H1 (cell line): ENCODE data around the gene FLVCR2. TPM values are rescaled to one million over a fixed set of nuclear protein-coding genes. Genes with fewer than 3 reads are reported as not detected.

Source experiments
- CTCF ChIA-PET: fragments of 300-600 bp; sonication (Branson Sonifier 250); formaldehyde crosslinking; loops from one replicate; lab custom pipeline; 2021; ENCODE audit not compliant: partially characterized antibody; lab: Charles Lee
- POLR2A ChIA-PET: fragments of 300-600 bp; sonication (Branson Sonifier 250); formaldehyde crosslinking; loops from one replicate; lab custom pipeline; 2021; ENCODE audit warnings: inconsistent platforms; ENCODE audit not compliant: partially characterized antibody; lab: Charles Lee
- DNase-seq, 2 experiments: peaks; one replicate each; pipeline versions ENCODE4 v3.0.0 to v3.0.0-alpha.2; 2010 to 2022; ENCODE audit warnings: low spot score in 2 of 2, low read depth in 1 of 2, mixed read lengths in 1 of 2
- FAIRE-seq: peaks from 2 replicates; lab custom pipeline; 2011; peaks lifted over from hg19 to GRCh38; lab: Jason Lieb, UNC
- H2AFZ ChIP-seq: 2 replicates; pipeline ENCODE4 v1.8.1; 2012; ENCODE audit warnings: low read length, inconsistent platforms
- H2AK5ac ChIP-seq: 2 replicates; pipeline ENCODE4 v1.6.1; 2013; ENCODE audit warnings: low read depth, low read length
- H2BK120ac ChIP-seq: replicated peaks from 2 replicates; pipeline ENCODE3; 2013; ENCODE audit warnings: low read depth, low read length, inconsistent platforms
- H2BK12ac ChIP-seq: 2 replicates; pipeline ENCODE4 v1.6.1; 2013; ENCODE audit warnings: low read depth, low read length
- H2BK15ac ChIP-seq: 2 replicates; pipeline ENCODE4 v1.6.1; 2013; ENCODE audit warnings: low read length
- H2BK20ac ChIP-seq: 2 replicates; pipeline ENCODE4 v1.6.1; 2013; ENCODE audit warnings: low read length
- H2BK5ac ChIP-seq: 2 replicates; pipeline ENCODE4 v1.6.1; 2013; ENCODE audit warnings: low read depth, low read length
- H3K14ac ChIP-seq: 2 replicates; pipeline ENCODE4 v1.6.1; 2013; ENCODE audit warnings: inconsistent platforms; ENCODE audit not compliant: insufficient read length
- H3K18ac ChIP-seq: 2 replicates; pipeline ENCODE4 v1.6.1; 2013; ENCODE audit warnings: low read length; ENCODE audit errors: extremely low read depth
- H3K23ac ChIP-seq: 2 replicates; pipeline ENCODE4 v1.6.1; 2013; ENCODE audit warnings: inconsistent platforms; ENCODE audit not compliant: insufficient read length
- H3K23me2 ChIP-seq: 2 replicates; pipeline ENCODE4 v1.6.1; 2013; ENCODE audit warnings: low read depth, low read length
- H3K27ac ChIP-seq: 2 replicates; pipeline ENCODE4 v1.6.1; 2011; ENCODE audit warnings: low read depth, low read length, inconsistent platforms
- H3K27me3 ChIP-seq, 4 experiments: replicated peaks in 1 of 4; 1 replicate in 1 of 4; 2 replicates in 3 of 4; pipeline versions ENCODE4 v1.6.1 to v1.8.1; 2011 to 2013; ENCODE audit warnings: low read length in 3 of 4, mild to moderate bottlenecking in 3 of 4, inconsistent platforms in 2 of 4, mixed read lengths in 2 of 4, moderate library complexity in 1 of 4; ENCODE audit not compliant: control insufficient read depth in 3 of 4, insufficient read depth in 3 of 4; ENCODE audit errors: extremely low read depth in 1 of 4
- H3K36me3 ChIP-seq, 4 experiments: 2 replicates each; pipeline versions ENCODE4 v1.6.1 to v1.8.1; 2011 to 2013; ENCODE audit warnings: mild to moderate bottlenecking in 4 of 4, low read length in 3 of 4, moderate library complexity in 2 of 4, control low read depth in 1 of 4, inconsistent platforms in 1 of 4; ENCODE audit not compliant: insufficient read depth in 4 of 4, control insufficient read depth in 2 of 4
- H3K4ac ChIP-seq: replicated peaks from 2 replicates; pipeline ENCODE3; 2013; ENCODE audit warnings: low read length, low read depth, mixed read lengths, inconsistent platforms; ENCODE audit not compliant: insufficient read length
- H3K4me1 ChIP-seq, 4 experiments: replicated peaks in 1 of 4; 1 replicate in 1 of 4; 2 replicates in 3 of 4; pipeline versions ENCODE4 v1.6.1 to v1.8.1; 2011 to 2013; ENCODE audit warnings: low read length in 3 of 4, inconsistent platforms in 2 of 4, mixed read lengths in 1 of 4; ENCODE audit not compliant: insufficient read depth in 4 of 4, control insufficient read depth in 3 of 4
- H3K4me2 ChIP-seq, 2 experiments: 2 replicates each; pipeline versions ENCODE4 v1.6.1 to v1.8.1; 2011 to 2013; ENCODE audit warnings: low read depth in 2 of 2, low read length in 2 of 2, control low read depth in 1 of 2, inconsistent platforms in 1 of 2, mild to moderate bottlenecking in 1 of 2; ENCODE audit not compliant: insufficient read depth in 1 of 2
- H3K4me3 ChIP-seq, 4 experiments: fragments of 200-600, 300-600 bp in 1 of 4; sonication (generic), shearing (Covaris generic), sonication (Bioruptor Twin) in 1 of 4; 2 replicates each; pipeline versions ENCODE4 v1.5.1 to v1.8.1; 2011 to 2016; ENCODE audit warnings: low read length in 4 of 4, low read depth in 3 of 4, control low read depth in 2 of 4, inconsistent platforms in 2 of 4, mild to moderate bottlenecking in 2 of 4, mixed read lengths in 1 of 4, moderate library complexity in 1 of 4; ENCODE audit not compliant: insufficient read depth in 2 of 4; ENCODE audit errors: extremely low read depth in 1 of 4
- H3K56ac ChIP-seq: replicated peaks from 2 replicates; pipeline ENCODE3; 2013; ENCODE audit warnings: low read depth, mild to moderate bottlenecking, mixed read lengths, low read length, inconsistent platforms; ENCODE audit not compliant: insufficient read length
- H3K79me1 ChIP-seq: 2 replicates; pipeline ENCODE4 v1.6.1; 2013; ENCODE audit warnings: low read depth, low read length, control low read depth
- H3K79me2 ChIP-seq, 2 experiments: 2 replicates each; pipeline versions ENCODE4 v1.6.1 to v1.8.1; 2012 to 2013; ENCODE audit warnings: low read length in 2 of 2, mild to moderate bottlenecking in 2 of 2, inconsistent platforms in 1 of 2; ENCODE audit not compliant: insufficient read depth in 2 of 2, control insufficient read depth in 1 of 2
- H3K9ac ChIP-seq, 4 experiments: replicated peaks in 1 of 4; 1 replicate in 1 of 4; 2 replicates in 3 of 4; pipeline versions ENCODE4 v1.6.1 to v1.8.1; 2011 to 2013; ENCODE audit warnings: low read depth in 3 of 4, low read length in 3 of 4, control low read depth in 2 of 4, mild to moderate bottlenecking in 2 of 4, moderate library complexity in 2 of 4, inconsistent platforms in 1 of 4; ENCODE audit errors: extremely low read depth in 1 of 4
- H3K9me3 ChIP-seq, 2 experiments: 2 replicates each; pipeline versions ENCODE4 v1.6.1 to v1.8.1; 2012 to 2013; ENCODE audit warnings: mild to moderate bottlenecking in 2 of 2, moderate library complexity in 2 of 2, control low read depth in 1 of 2, inconsistent platforms in 1 of 2, low read depth in 1 of 2, low read length in 1 of 2, mixed read lengths in 1 of 2; ENCODE audit not compliant: insufficient read depth in 2 of 2
- H4K20me1 ChIP-seq, 2 experiments: replicated peaks in 1 of 2; 2 replicates each; pipeline versions ENCODE3 to v1.8.1; 2011 to 2013; ENCODE audit warnings: inconsistent platforms in 2 of 2, low read length in 2 of 2, mild to moderate bottlenecking in 1 of 2; ENCODE audit not compliant: insufficient read depth in 2 of 2, control insufficient read depth in 1 of 2
- H4K5ac ChIP-seq: 2 replicates; pipeline ENCODE4 v1.6.1; 2013; ENCODE audit warnings: low read length, low read depth, mixed read lengths, inconsistent platforms; ENCODE audit not compliant: insufficient read length
- H4K8ac ChIP-seq: 2 replicates; pipeline ENCODE4 v1.8.0; 2013; ENCODE audit warnings: mild to moderate bottlenecking, moderate library complexity, low read length, inconsistent platforms; ENCODE audit not compliant: insufficient read depth; ENCODE audit errors: extremely low read depth
- H4K91ac ChIP-seq: replicated peaks from 2 replicates; pipeline ENCODE3; 2013; ENCODE audit warnings: low read length, mixed read lengths, inconsistent platforms; ENCODE audit not compliant: insufficient read length
- ASH2L ChIP-seq: fragments of 200-600, 300-600 bp; sonication (generic); IDR thresholded peaks from one replicate; pipeline ENCODE4 v1.7.1; 2017; ENCODE audit warnings: low read length
- CHD1 ChIP-seq: IDR thresholded peaks from 2 replicates; pipeline ENCODE4 v1.6.1; 2012; ENCODE audit warnings: low read depth, low read length, improper control_type of control experiment
- CTBP2 ChIP-seq: IDR thresholded peaks from 2 replicates; pipeline ENCODE4 v1.7.0; 2011; ENCODE audit warnings: borderline replicate concordance, mild to moderate bottlenecking, moderate library complexity, mixed read lengths, low read length; ENCODE audit not compliant: insufficient read depth, insufficient read length
- EGR1 ChIP-seq: IDR thresholded peaks from 2 replicates; pipeline ENCODE4 v1.6.1; 2011; ENCODE audit warnings: low read depth, low read length, borderline replicate concordance
- FOSL1 ChIP-seq: IDR thresholded peaks from 2 replicates; pipeline ENCODE4 v1.6.1; 2011; ENCODE audit warnings: mild to moderate bottlenecking, low read depth, low read length, moderate library complexity; ENCODE audit not compliant: insufficient read depth
- KDM5A ChIP-seq: fragments of 200-600 bp; IDR thresholded peaks from 2 replicates; pipeline ENCODE4 v1.7.1; 2012; ENCODE audit warnings: mild to moderate bottlenecking, low read length, inconsistent platforms, mixed read lengths
- MAFK ChIP-seq: IDR thresholded peaks from 2 replicates; pipeline ENCODE4 v1.6.1; 2012; ENCODE audit warnings: low read depth, mild to moderate bottlenecking, improper control_type of control experiment, low read length
- RBBP5 ChIP-seq: IDR thresholded peaks from 2 replicates; pipeline ENCODE4 v1.7.1; 2012; ENCODE audit warnings: low read depth, mild to moderate bottlenecking, inconsistent platforms, low read length, moderate library complexity, borderline replicate concordance
- SP1 ChIP-seq: IDR thresholded peaks from 2 replicates; pipeline ENCODE4 v1.6.1; 2011; ENCODE audit warnings: low read depth, low read length
- SP2 ChIP-seq: IDR thresholded peaks from 2 replicates; pipeline ENCODE4 v1.6.1; 2012; ENCODE audit warnings: mild to moderate bottlenecking, low read length, inconsistent platforms
- YY1 ChIP-seq: IDR thresholded peaks from 2 replicates; pipeline ENCODE4 v1.6.1; 2011; ENCODE audit warnings: low read depth, mild to moderate bottlenecking, low read length
- WGBS, 2 experiments: shearing (Covaris generic) in 1 of 2; methylation state at CpG; one replicate each; pipeline versions ENCODE4 v1.1.6 to v1.1.7; 2013 to 2015; ENCODE audit warnings: low lambda C conversion rate in 2 of 2, mixed read lengths in 2 of 2, inconsistent platforms in 1 of 2, low coverage in 1 of 2, missing lambda C conversion rate in 1 of 2; ENCODE audit not compliant: insufficient replicate concordance in 2 of 2, insufficient coverage in 1 of 2, insufficient read length in 1 of 2; ENCODE audit errors: extremely low coverage in 1 of 2, missing lambda C conversion rate in 1 of 2; 5-methylcytosine and 5-hydroxymethylcytosine counted together
- polyA plus RNA-seq, 7 experiments: library from polyadenylated mRNA; depleted of rRNA in 3 of 7; stranded (reverse) in 5 of 7; unstranded in 2 of 7; fragments of >200 nt in 5 of 7; fragments of 200-250 nt in 2 of 7; gene quantifications; 1 replicate in 5 of 7; 2 replicates in 1 of 7; 4 replicates in 1 of 7; pipeline versions ENCODE4 v1.2.1 to v1.2.3, GENCODE V29; 2011 to 2013; ENCODE audit warnings: missing spikeins in 2 of 7, mixed read lengths in 2 of 7
- total RNA-seq: library from RNA; stranded (reverse); fragmentation: NEBNext Ultra II Directional; extraction: Animal tissue kit (Norgen Biotek cat#: 25700); gene quantifications from 2 replicates; pipeline ENCODE4 v1.2.1, GENCODE V29; 2021
- TF ChIP-seq, protein P1 (sequence below): IDR thresholded peaks from 2 replicates; pipeline ENCODE4 v1.6.1; 2012; ENCODE audit warnings: inconsistent platforms
- TF ChIP-seq, protein P2 (sequence below): IDR thresholded peaks from 2 replicates; pipeline ENCODE4 v1.6.1; 2012; ENCODE audit warnings: low read length, inconsistent platforms

Gene FLVCR2
- total and polyA plus RNA-seq, 2 of the 8 experiments (the other 6 are each of a cell fraction or from before 2014, with no cell fraction given) = 7.1 to 8.2 TPM

DNA sequence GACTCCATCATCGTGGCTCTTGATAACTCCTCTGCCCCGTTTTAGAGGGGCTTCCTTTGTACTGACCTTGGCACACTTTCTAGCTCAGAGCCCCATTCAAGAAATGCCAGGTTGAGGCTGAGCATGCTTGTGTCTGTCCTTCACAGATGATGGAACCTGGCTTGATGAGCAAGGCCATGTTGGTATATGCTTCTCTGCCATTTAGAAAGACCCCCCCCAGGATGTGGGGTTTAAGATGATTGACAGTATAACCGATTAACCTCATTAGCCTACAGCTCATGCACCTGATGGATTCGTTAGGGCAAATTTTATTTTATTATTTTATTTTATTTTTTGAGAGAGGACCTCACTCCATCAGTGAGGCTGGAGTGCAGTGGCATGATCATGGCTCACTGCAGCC lies 35.2 kb upstream of the FLVCR2 start:
- no peaks in the 10 kb centered on the region for H3K23me2 ChIP-seq
- WGBS, 2 experiments = 77% methylated on average over 4 of the region's 4 CpGs; no CpG with 5 or more reads in 1 of the 2 experiments
- ChIA-PET POLR2A (no interaction called here), CTCF (interaction anchor here (0.9 to 1.9 kb wide), 3 partner anchors 18 to 234 kb away, joined by 5 to 6 read pairs (median 6); no protein-coding TSS in a partner anchor)
- no peak overlapping the region for H3K56ac ChIP-seq
- H4K5ac ChIP-seq = no peak overlapping the region
- H3K4me3 ChIP-seq = no peak overlapping the region
- H2AFZ ChIP-seq = peak overlapping the region; percentile 3; the same call in 1 of the 2 replicates
- H3K4ac ChIP-seq = no peak overlapping the region
- H3K36me3 ChIP-seq = no peaks in the 10 kb centered on the region
- no peak overlapping the region for H4K91ac ChIP-seq
- no peak overlapping the region for H2BK15ac ChIP-seq
- H3K4me1 ChIP-seq = peaks cover 0 to 6% (median 4%) of the 10 kb centered on the region in 4 experiments; a peak in 4 of 7 replicates
- H3K27me3 ChIP-seq = peaks cover 0 to 2% (median 0%) of the 10 kb centered on the region in 4 experiments; a peak in 1 of 7 replicates
- H2BK20ac ChIP-seq = no peak overlapping the region
- no peak overlapping the region for H3K18ac ChIP-seq
- H3K27ac ChIP-seq = no peak overlapping the region
- H2BK120ac ChIP-seq = peak overlapping the region; percentile 28
- no peaks in the 10 kb centered on the region for H4K20me1 ChIP-seq
- no peak overlapping the region for H3K9ac ChIP-seq
- H3K14ac ChIP-seq = no peak overlapping the region
- H3K4me2 ChIP-seq = no peak overlapping the region
- H3K79me1 ChIP-seq = no peaks in the 10 kb centered on the region
- no peak overlapping the region for H2BK12ac ChIP-seq
- TF ChIP-seq, protein P1, sequence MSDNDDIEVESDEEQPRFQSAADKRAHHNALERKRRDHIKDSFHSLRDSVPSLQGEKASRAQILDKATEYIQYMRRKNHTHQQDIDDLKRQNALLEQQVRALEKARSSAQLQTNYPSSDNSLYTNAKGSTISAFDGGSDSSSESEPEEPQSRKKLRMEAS = no peak
- TF ChIP-seq MAFK = no peak
- no peak for TF ChIP-seq FOSL1
- no peak for TF ChIP-seq SP1
- TF ChIP-seq CTBP2 = no peak
- no peak for TF ChIP-seq KDM5A
- TF ChIP-seq RBBP5 = no peak
- TF ChIP-seq SP2 = no peak
- TF ChIP-seq CHD1 = no peak
- TF ChIP-seq YY1 = no peak
- no peak for TF ChIP-seq EGR1
- TF ChIP-seq, protein P2, sequence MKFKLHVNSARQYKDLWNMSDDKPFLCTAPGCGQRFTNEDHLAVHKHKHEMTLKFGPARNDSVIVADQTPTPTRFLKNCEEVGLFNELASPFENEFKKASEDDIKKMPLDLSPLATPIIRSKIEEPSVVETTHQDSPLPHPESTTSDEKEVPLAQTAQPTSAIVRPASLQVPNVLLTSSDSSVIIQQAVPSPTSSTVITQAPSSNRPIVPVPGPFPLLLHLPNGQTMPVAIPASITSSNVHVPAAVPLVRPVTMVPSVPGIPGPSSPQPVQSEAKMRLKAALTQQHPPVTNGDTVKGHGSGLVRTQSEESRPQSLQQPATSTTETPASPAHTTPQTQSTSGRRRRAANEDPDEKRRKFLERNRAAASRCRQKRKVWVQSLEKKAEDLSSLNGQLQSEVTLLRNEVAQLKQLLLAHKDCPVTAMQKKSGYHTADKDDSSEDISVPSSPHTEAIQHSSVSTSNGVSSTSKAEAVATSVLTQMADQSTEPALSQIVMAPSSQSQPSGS = no peak
- no peak for TF ChIP-seq ASH2L
- DNase-seq (no peak), FAIRE-seq (no peak)
- H3K23ac ChIP-seq = no peak overlapping the region
- no peak overlapping the region for H2AK5ac ChIP-seq
- H3K79me2 ChIP-seq = no peaks in the 10 kb centered on the region
- no peak overlapping the region for H2BK5ac ChIP-seq
- no peaks in the 10 kb centered on the region for H3K9me3 ChIP-seq
- no peak overlapping the region for H4K8ac ChIP-seq
